HG02588 (cell line): ENCODE results near the gene FAM234B.

ENCODE experiments used
- ATAC-seq: cut with Tn5 transposase; IDR thresholded peaks from one replicate; pipeline ENCODE4 v1.9.1; 2021; ENCODE audit warnings: mild to moderate bottlenecking, moderate library complexity; ENCODE audit not compliant: unreplicated experiment

The FAM234B gene

GRCh38 chr12:13114251-13115052 is 70.3 kb downstream of the FAM234B start:
- no peak for ATAC-seq

- no peak for ATAC-seq
Measured at GRCh38 chr12:13116259-13116658, 72.1 kb downstream of the FAM234B start.

GRCh38 chr12:13117029-13117428 is 72.8 kb downstream of the FAM234B start:
- no peak for ATAC-seq

- no peak for ATAC-seq
Measured at GRCh38 chr12:13119826-13120225, 75.6 kb downstream of the FAM234B start.

GRCh38 chr12:13120413-13120812 is 76.2 kb downstream of the FAM234B start:
- ATAC-seq = no peak

DNA sequence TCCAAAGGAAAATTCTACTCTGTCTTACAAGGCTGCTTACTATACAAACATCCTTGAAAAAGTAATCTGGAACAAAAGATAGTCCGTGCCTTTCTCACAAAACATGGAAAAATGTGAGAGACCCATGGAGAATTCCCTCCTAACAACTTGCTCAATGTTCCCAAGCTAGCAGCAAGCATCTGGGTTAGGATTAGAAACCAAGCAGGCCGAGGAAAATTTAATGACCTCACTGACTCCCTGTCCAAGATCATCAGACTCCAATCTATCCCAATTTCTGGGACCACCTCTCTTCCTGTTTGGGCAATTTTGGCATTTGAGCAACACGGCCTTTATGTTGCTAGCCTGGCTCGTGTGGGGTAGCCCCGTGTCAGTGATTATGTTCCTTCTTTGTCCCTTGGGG is 77.4 kb downstream of the FAM234B start:
- ATAC-seq = no peak

- ATAC-seq = no peak
Measured at GRCh38 chr12:13124656-13125505, 80.7 kb downstream of the FAM234B start.

DNA sequence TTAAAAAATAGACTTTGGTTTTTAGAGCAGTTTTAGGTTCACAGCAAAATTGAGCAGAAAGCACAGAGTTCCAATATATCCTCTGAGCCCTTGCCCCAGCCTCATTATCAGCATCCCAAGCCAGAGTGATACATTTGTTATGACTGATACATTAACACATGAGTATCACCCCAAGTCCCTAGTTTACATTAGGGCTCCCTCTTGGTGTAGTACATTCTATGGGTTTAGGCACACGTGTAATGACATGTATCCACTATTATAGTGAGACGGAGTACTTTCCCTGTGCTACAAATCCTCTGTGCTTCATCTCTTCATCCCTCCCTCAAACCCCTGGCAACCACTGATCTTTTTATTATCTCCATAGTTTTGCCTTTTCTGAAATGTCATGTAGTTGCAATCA is 81.8 kb downstream of the FAM234B start:
- ATAC-seq = no peak

DNA sequence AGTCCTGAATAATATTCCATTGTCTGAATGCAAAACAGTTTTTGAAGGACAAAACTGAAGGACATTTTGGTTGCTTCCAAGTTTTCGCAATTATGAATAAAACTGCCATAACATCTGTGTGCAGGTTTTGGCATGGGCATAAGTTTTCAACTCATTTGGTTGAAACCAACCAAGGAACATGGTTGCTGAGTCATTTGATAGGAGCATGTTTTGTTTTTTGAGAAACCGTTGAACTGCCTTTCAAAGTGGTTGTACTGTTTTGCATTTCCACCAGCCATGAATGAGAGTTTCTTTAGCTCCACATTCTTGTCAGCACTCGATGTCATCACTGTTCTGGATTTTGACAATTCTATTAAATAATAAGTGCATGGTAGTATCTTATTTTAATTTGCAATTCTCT is 82.3 kb downstream of the FAM234B start:
- ATAC-seq = no peak

- no peak for ATAC-seq
Measured at GRCh38 chr12:13127444-13127843, 83.3 kb downstream of the FAM234B start.

- no peak for ATAC-seq
Measured at GRCh38 chr12:13128291-13128965, 84.2 kb downstream of the FAM234B start.

- ATAC-seq = no peak
Measured at GRCh38 chr12:13130981-13131380, 86.8 kb downstream of the FAM234B start.
